K562 (cell line): ENCODE data around the gene ATP2A2. TPM values are rescaled to one million over a fixed set of nuclear protein-coding genes. Genes with fewer than 3 reads are reported as not detected.

ENCODE experiments used
- ATAC-seq: fragments of 200-7000 bp; cut with Tn5 transposase; 3 replicates; pipeline ENCODE4 v1.9.1; 2020; ENCODE audit warnings: moderate library complexity
- BruUV-seq: library from RNA; stranded (reverse); fragments of 400-500 nt; replicated peaks from 2 replicates; lab custom pipeline; 2021; lab: Mats Ljungman, UMichigan
- CTCF ChIA-PET: fragments of 300-600 bp; formaldehyde crosslinking; extraction: SDS; loops from one replicate; lab custom pipeline; 2021; ENCODE audit warnings: low intra/inter-chr PET ratio; lab: Yijun Ruan, JAX
- POLR2A ChIA-PET: fragments of 300-600, 350-650 bp; sonication (Branson Sonifier 250); formaldehyde crosslinking; extraction: SDS; loops from one replicate; lab custom pipeline; 2021; ENCODE audit warnings: antibody characterized with exemption, inconsistent platforms; lab: Yijun Ruan, JAX
- DNase-seq, 4 experiments: peaks; one replicate each; pipeline versions ENCODE4 v3.0.0 to v3.0.0-alpha.2; 2011 to 2018; ENCODE audit warnings: low spot score in 3 of 4, mixed read lengths in 3 of 4; ENCODE audit errors: extremely low read depth in 1 of 4
- FAIRE-seq: peaks from 2 replicates; lab custom pipeline; 2011; peaks lifted over from hg19 to GRCh38; lab: Jason Lieb, UNC
- H2AFZ ChIP-seq: 2 replicates; pipeline ENCODE4 v1.6.0; 2011; ENCODE audit warnings: low read depth, low read length, control low read depth, inconsistent platforms
- H3K27ac ChIP-seq: fragments of 200-600 bp; 3 replicates; pipeline ENCODE4 v1.8.0; 2011; ENCODE audit warnings: low read depth, mild to moderate bottlenecking, control low read depth, inconsistent platforms, low read length, moderate library complexity, mixed read lengths; ENCODE audit errors: extremely low read depth
- H3K27me3 ChIP-seq, 2 experiments: fragments of 300-600 bp in 1 of 2; 2 replicates in 1 of 2; 3 replicates in 1 of 2; pipeline versions ENCODE4 v1.6.0 to v1.8.0; 2011; ENCODE audit warnings: inconsistent platforms in 2 of 2, low read length in 2 of 2, mild to moderate bottlenecking in 1 of 2, mixed read lengths in 1 of 2, moderate library complexity in 1 of 2; ENCODE audit not compliant: control insufficient read depth in 2 of 2, insufficient read depth in 2 of 2
- H3K36me3 ChIP-seq: fragments of 300-600 bp; 3 replicates; pipeline ENCODE4 v1.8.0; 2011; ENCODE audit warnings: mild to moderate bottlenecking, low read length, inconsistent platforms; ENCODE audit not compliant: control insufficient read depth, insufficient read depth
- H3K4me1 ChIP-seq, 2 experiments: fragments of 200-600 bp in 1 of 2; replicated peaks in 1 of 2; 2 replicates in 1 of 2; 3 replicates in 1 of 2; pipeline versions ENCODE4 v1.5.1 to v1.8.0; 2011; ENCODE audit warnings: inconsistent platforms in 2 of 2, low read length in 2 of 2, mild to moderate bottlenecking in 1 of 2, mixed read lengths in 1 of 2, moderate library complexity in 1 of 2; ENCODE audit not compliant: control insufficient read depth in 2 of 2, insufficient read depth in 2 of 2
- H3K4me2 ChIP-seq: 2 replicates; pipeline ENCODE4 v1.6.1; 2011; ENCODE audit warnings: low read length, control low read depth, inconsistent platforms, mixed read lengths; ENCODE audit not compliant: insufficient read depth
- H3K4me3 ChIP-seq: fragments of 200-600 bp; sonication (generic), shearing (Covaris generic); 2 replicates; pipeline ENCODE4 v1.5.1; 2016; ENCODE audit warnings: control low read depth, inconsistent platforms
- H3K79me2 ChIP-seq: fragments of 200-600 bp; 3 replicates; pipeline ENCODE4 v1.8.0; 2011; ENCODE audit warnings: low read length, inconsistent platforms; ENCODE audit not compliant: control insufficient read depth, insufficient read depth
- H3K9ac ChIP-seq, 2 experiments: 2 replicates each; pipeline versions ENCODE4 v1.6.0 to v1.6.1; 2011; ENCODE audit warnings: low read depth in 2 of 2, low read length in 2 of 2, control low read depth in 1 of 2, inconsistent platforms in 1 of 2, mild to moderate bottlenecking in 1 of 2, mixed read lengths in 1 of 2; ENCODE audit not compliant: insufficient read depth in 1 of 2
- H3K9me1 ChIP-seq: one replicate; pipeline ENCODE4 v1.6.0; 2011; ENCODE audit warnings: inconsistent platforms, mild to moderate bottlenecking, low read length, moderate library complexity; ENCODE audit not compliant: control insufficient read depth, insufficient read depth
- H3K9me3 ChIP-seq: replicated peaks from 2 replicates; pipeline ENCODE4 v1.5.1; 2011; ENCODE audit warnings: low read depth, low read length, inconsistent platforms; ENCODE audit not compliant: control insufficient read depth, insufficient read depth
- H4K20me1 ChIP-seq: replicated peaks from 2 replicates; pipeline ENCODE4 v1.6.1; 2011; ENCODE audit warnings: low read length, inconsistent platforms, mixed read lengths; ENCODE audit not compliant: control insufficient read depth, insufficient read depth
- BMI1 ChIP-seq: fragments of 150-350 bp; IDR thresholded peaks from 2 replicates; pipeline ENCODE4 v1.6.1; 2014; ENCODE audit warnings: low read length
- CEBPB ChIP-seq: fragments of 450-650 bp; IDR thresholded peaks from 2 replicates; pipeline ENCODE4 v1.6.1; 2016; ENCODE audit warnings: missing genetic modification characterization, missing compliant biosample characterization
- ESRRA ChIP-seq: fragments of 450-650 bp; IDR thresholded peaks from 2 replicates; pipeline ENCODE4 v1.6.1; 2014; ENCODE audit warnings: low read depth, mild to moderate bottlenecking, moderate library complexity, borderline replicate concordance
- EZH2 ChIP-seq: IDR thresholded peaks from 2 replicates; pipeline ENCODE4 v1.6.1; 2012; ENCODE audit warnings: low read depth, mild to moderate bottlenecking, inconsistent platforms, low read length, borderline replicate concordance
- FOSL1 ChIP-seq: fragments of 200-800 bp; sonication (Bioruptor generic); conservative IDR thresholded peaks from 2 replicates; pipeline ENCODE4 v1.6.1; 2016; ENCODE audit warnings: missing genetic modification characterization, missing compliant biosample characterization
- GATAD2B ChIP-seq: fragments of 450-650 bp; IDR thresholded peaks from 2 replicates; pipeline ENCODE4 v1.6.1; 2017; ENCODE audit warnings: mild to moderate bottlenecking, borderline replicate concordance
- LARP7 ChIP-seq: fragments of 450-650 bp; IDR thresholded peaks from 2 replicates; pipeline ENCODE4 v1.6.1; 2016
- MCM7 ChIP-seq, 2 experiments: fragments of 450-650 bp; IDR thresholded peaks; 2 replicates each; pipeline ENCODE4 v1.6.1; 2016 to 2018
- PCBP2 ChIP-seq: fragments of 200-400 bp; formaldehyde crosslinking; IDR thresholded peaks from 2 replicates; pipeline ENCODE4 v1.6.1; 2018; ENCODE audit warnings: low read length, low read depth, mild to moderate bottlenecking, moderate library complexity; ENCODE audit not compliant: poor library complexity, severe bottlenecking
- PHF21A ChIP-seq: fragments of 450-650 bp; IDR thresholded peaks from 2 replicates; pipeline ENCODE4 v1.6.1; 2017; ENCODE audit warnings: low read depth, borderline replicate concordance
- PYGO2 ChIP-seq: fragments of 450-650 bp; IDR thresholded peaks from 2 replicates; pipeline ENCODE4 v1.6.1; 2016; ENCODE audit warnings: mild to moderate bottlenecking, missing genetic modification characterization, moderate library complexity, missing compliant biosample characterization
- RHOXF2B ChIP-seq: fragments of 250-450 bp; sonication (Bioruptor Pico); conservative IDR thresholded peaks from 2 replicates; pipeline ENCODE4 v1.5.1; 2021
- SOX6 ChIP-seq: fragments of 450-650 bp; IDR thresholded peaks from 2 replicates; pipeline ENCODE4 v1.6.1; 2014; ENCODE audit warnings: mild to moderate bottlenecking
- ZNF316 ChIP-seq: fragments of 450-650 bp; IDR thresholded peaks from 2 replicates; pipeline ENCODE4 v1.6.1; 2016
- ZNF324 ChIP-seq: fragments of 250-450 bp; sonication (Bioruptor Pico); IDR thresholded peaks from 2 replicates; pipeline ENCODE4 v1.4.0; 2020; ENCODE audit warnings: mild to moderate bottlenecking
- ZNF584 ChIP-seq: fragments of 200-800 bp; sonication (Bioruptor generic); IDR thresholded peaks from 2 replicates; pipeline ENCODE4 v1.6.1; 2016; ENCODE audit warnings: low read depth, mild to moderate bottlenecking, missing genetic modification characterization, missing compliant biosample characterization
- ZNF75A ChIP-seq: fragments of 450-650 bp; formaldehyde crosslinking; IDR thresholded peaks from 2 replicates; pipeline ENCODE4 v1.4.0; 2020; ENCODE audit warnings: mild to moderate bottlenecking
- ZNF830 ChIP-seq: fragments of 250-450 bp; sonication (Bioruptor Pico); IDR thresholded peaks from 2 replicates; pipeline ENCODE4 v1.5.0; 2021; ENCODE audit warnings: mild to moderate bottlenecking
- in situ Hi-C: fragments of 300-500 bp; cut with MboI; formaldehyde crosslinking; loops from 4 replicates; pipeline ENCODE4 v1.15.0; 2018; ENCODE audit warnings: inconsistent platforms, mixed read lengths
- intact Hi-C: fragments of 100-400 bp; cut with micrococcal nuclease; formaldehyde crosslinking; loops from 2 replicates; pipeline ENCODE4 v1.14.2; 2022
- polyA plus RNA-seq, 8 experiments: library from polyadenylated mRNA; depleted of rRNA in 4 of 8; stranded (reverse) in 5 of 8; unstranded in 3 of 8; fragments of >200 nt; fragmentation: Nextera tagmentation in 2 of 8; fragmentation: Illumina TruSeq in 1 of 8; extraction: Ambion mirVana in 2 of 8; extraction: Trizol in 1 of 8; gene quantifications; 2 replicates each; pipeline versions ENCODE4 v1.2.1 to v1.2.3, GENCODE V29; 2011 to 2014; ENCODE audit warnings: inconsistent platforms in 1 of 8, missing spikeins in 1 of 8
- total RNA-seq, 7 experiments: library from RNA; depleted of rRNA in 6 of 7; stranded (reverse); fragments of >200 nt in 6 of 7; fragmentation: Illumina TruSeq in 2 of 7; extraction: Trizol in 2 of 7; gene quantifications; 2 replicates each; pipeline versions ENCODE4 v1.2.1 to v1.2.3, GENCODE V29; 2011 to 2021; ENCODE audit warnings: low replicate concordance in 1 of 7
- TF ChIP-seq, protein P1 (sequence below): sonication (generic); formaldehyde crosslinking; IDR thresholded peaks from 2 replicates; pipeline ENCODE4 v1.9.0; 2022; ENCODE audit warnings: mild to moderate bottlenecking, missing genetic modification reagents
- TF ChIP-seq, protein P2 (sequence below): fragments of 450-650 bp; IDR thresholded peaks from 2 replicates; pipeline ENCODE4 v1.6.1; 2016; ENCODE audit warnings: mild to moderate bottlenecking
- TF ChIP-seq, protein P3 (sequence below): fragments of 250-450 bp; sonication (Bioruptor Pico); IDR thresholded peaks from 2 replicates; pipeline ENCODE4 v1.8.0; 2021; ENCODE audit warnings: mild to moderate bottlenecking, moderate library complexity

The ATP2A2 gene
- total and polyA plus RNA-seq, 9 of the 15 experiments (the other 6 are each of a cell fraction or from before 2014, with no cell fraction given) = 5.2 to 205 (median 51.6) TPM

- TF ChIP-seq, protein P1, sequence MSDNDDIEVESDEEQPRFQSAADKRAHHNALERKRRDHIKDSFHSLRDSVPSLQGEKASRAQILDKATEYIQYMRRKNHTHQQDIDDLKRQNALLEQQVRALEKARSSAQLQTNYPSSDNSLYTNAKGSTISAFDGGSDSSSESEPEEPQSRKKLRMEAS = no peak
- TF ChIP-seq, all 486 proteins: peak for 0
These were observed 49.1 kb downstream of the ATP2A2 start (continued) for GRCh38 chr12:110330124-110330523.

- BruUV-seq = TSS peak; percentile 5
- Histone ChIP-seq H3K9me3 (no peaks in the 10 kb centered on the region), H3K27ac (no peak overlapping the region)
- TF ChIP-seq ZNF324 (CRISPR knock-in tag) (no peak), RHOXF2B (CRISPR knock-in tag) (no peak), BMI1 (no peak), MCM7 (IDR thresholded peaks at IDR 0.05) (no peak), SOX6 (no peak), EZH2 (no peak), GATAD2B (no peak), ZNF830 (CRISPR knock-in tag) (no peak), ZNF75A (CRISPR knock-in tag) (no peak), FOSL1 (tag) (no peak), LARP7 (no peak), ZNF584 (CRISPR knock-in tag) (peak; percentile 72; the same call in 1 of the 2 replicates), PYGO2 (tag) (no peak), ZNF316 (no peak), PHF21A (no peak), PCBP2 (no peak), CEBPB (peak; percentile 79), ESRRA (0 out of 2 replicates have a peak, but pooled peaks have one; percentile 26)
- TF ChIP-seq, protein P2, sequence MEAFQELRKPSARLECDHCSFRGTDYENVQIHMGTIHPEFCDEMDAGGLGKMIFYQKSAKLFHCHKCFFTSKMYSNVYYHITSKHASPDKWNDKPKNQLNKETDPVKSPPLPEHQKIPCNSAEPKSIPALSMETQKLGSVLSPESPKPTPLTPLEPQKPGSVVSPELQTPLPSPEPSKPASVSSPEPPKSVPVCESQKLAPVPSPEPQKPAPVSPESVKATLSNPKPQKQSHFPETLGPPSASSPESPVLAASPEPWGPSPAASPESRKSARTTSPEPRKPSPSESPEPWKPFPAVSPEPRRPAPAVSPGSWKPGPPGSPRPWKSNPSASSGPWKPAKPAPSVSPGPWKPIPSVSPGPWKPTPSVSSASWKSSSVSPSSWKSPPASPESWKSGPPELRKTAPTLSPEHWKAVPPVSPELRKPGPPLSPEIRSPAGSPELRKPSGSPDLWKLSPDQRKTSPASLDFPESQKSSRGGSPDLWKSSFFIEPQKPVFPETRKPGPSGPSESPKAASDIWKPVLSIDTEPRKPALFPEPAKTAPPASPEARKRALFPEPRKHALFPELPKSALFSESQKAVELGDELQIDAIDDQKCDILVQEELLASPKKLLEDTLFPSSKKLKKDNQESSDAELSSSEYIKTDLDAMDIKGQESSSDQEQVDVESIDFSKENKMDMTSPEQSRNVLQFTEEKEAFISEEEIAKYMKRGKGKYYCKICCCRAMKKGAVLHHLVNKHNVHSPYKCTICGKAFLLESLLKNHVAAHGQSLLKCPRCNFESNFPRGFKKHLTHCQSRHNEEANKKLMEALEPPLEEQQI = no peak
- TF ChIP-seq, protein P3, sequence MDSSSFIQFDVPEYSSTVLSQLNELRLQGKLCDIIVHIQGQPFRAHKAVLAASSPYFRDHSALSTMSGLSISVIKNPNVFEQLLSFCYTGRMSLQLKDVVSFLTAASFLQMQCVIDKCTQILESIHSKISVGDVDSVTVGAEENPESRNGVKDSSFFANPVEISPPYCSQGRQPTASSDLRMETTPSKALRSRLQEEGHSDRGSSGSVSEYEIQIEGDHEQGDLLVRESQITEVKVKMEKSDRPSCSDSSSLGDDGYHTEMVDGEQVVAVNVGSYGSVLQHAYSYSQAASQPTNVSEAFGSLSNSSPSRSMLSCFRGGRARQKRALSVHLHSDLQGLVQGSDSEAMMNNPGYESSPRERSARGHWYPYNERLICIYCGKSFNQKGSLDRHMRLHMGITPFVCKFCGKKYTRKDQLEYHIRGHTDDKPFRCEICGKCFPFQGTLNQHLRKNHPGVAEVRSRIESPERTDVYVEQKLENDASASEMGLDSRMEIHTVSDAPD = no peak
These were observed 49.5 kb downstream of the ATP2A2 start for GRCh38 chr12:110330544-110330943.

More at GRCh38 chr12:110330544-110330943, 49.5 kb downstream of the ATP2A2 start:
- DNase-seq (no peak), ATAC-seq (peak; percentile 58; the same call in 2 of the 3 replicates), FAIRE-seq (no peak)
- Histone ChIP-seq H3K4me3 (no peak overlapping the region), H3K36me3 (peaks cover 97% of the 10 kb centered on the region), H3K4me1 (no peaks in the 10 kb centered on the region), H3K4me2 (no peak overlapping the region), H3K27me3 (no peaks in the 10 kb centered on the region), H2AFZ (no peak overlapping the region), H3K9ac (no peak overlapping the region), H3K79me2 (peaks cover 46% of the 10 kb centered on the region), H4K20me1 (no peaks in the 10 kb centered on the region), H3K9me1 (no peaks in the 10 kb centered on the region)
- POLR2A ChIA-PET = interaction anchor here (0.5 to 4.0 kb wide), 7 partner anchors 9 to 259 kb away, joined by 3 to 22 read pairs (median 3); no protein-coding TSS in a partner anchor
- intact Hi-C loops = no loop called here
- in situ Hi-C loops = no loop called here
- CTCF ChIA-PET = no interaction called here
